HepG2 (cell line): ENCODE measurements around the gene ARHGAP26. TPM values are rescaled to one million over a fixed set of nuclear protein-coding genes. Genes with fewer than 3 reads are reported as not detected.

Experiments
- ATAC-seq: fragments of 200-7000 bp; cut with Tn5 transposase; 3 replicates; pipeline ENCODE4 v1.9.1; 2020; ENCODE audit warnings: mild to moderate bottlenecking, moderate library complexity
- BruUV-seq: library from RNA; stranded (reverse); fragments of 400-500 nt; replicated peaks from 2 replicates; lab custom pipeline; 2021; lab: Mats Ljungman, UMichigan
- CTCF ChIA-PET: fragments of 300-600 bp; formaldehyde crosslinking; extraction: SDS; loops from one replicate; lab custom pipeline; 2021; ENCODE audit warnings: low total read pairs, inconsistent platforms, low intra/inter-chr PET ratio; lab: Yijun Ruan, JAX
- POLR2A ChIA-PET: fragments of 350-600 bp; sonication (Branson Sonifier 250); formaldehyde crosslinking; loops from one replicate; lab custom pipeline; 2020; ENCODE audit warnings: antibody characterized with exemption, inconsistent platforms; lab: Yijun Ruan, JAX
- DNase-seq: peaks from one replicate; pipeline ENCODE4 v3.0.0-alpha.2; 2015; ENCODE audit warnings: low spot score
- FAIRE-seq: peaks from 3 replicates; lab custom pipeline; 2011; peaks lifted over from hg19 to GRCh38; lab: Jason Lieb, UNC
- H2AFZ ChIP-seq: one replicate; pipeline ENCODE4 v1.6.1; 2011; ENCODE audit warnings: low read length, inconsistent platforms
- H3K27ac ChIP-seq: fragments of 300-600 bp; 3 replicates; pipeline ENCODE4 v1.8.0; 2011; ENCODE audit warnings: mixed run types, mild to moderate bottlenecking, mixed read lengths, low read length, inconsistent platforms; ENCODE audit not compliant: insufficient read depth; ENCODE audit errors: extremely low read length
- H3K27me3 ChIP-seq, 2 experiments: fragments of 200-600 bp in 1 of 2; 2 replicates in 1 of 2; 3 replicates in 1 of 2; pipeline versions ENCODE4 v1.6.0 to v1.8.0; 2011; ENCODE audit warnings: low read length in 2 of 2, mild to moderate bottlenecking in 2 of 2, moderate library complexity in 2 of 2, inconsistent platforms in 1 of 2; ENCODE audit not compliant: insufficient read depth in 2 of 2, control insufficient read depth in 1 of 2
- H3K36me3 ChIP-seq, 2 experiments: fragments of 200-600 bp in 1 of 2; replicated peaks in 1 of 2; 2 replicates in 1 of 2; 3 replicates in 1 of 2; pipeline versions ENCODE4 v1.5.1 to v1.8.0; 2011; ENCODE audit warnings: low read length in 2 of 2, inconsistent platforms in 1 of 2; ENCODE audit not compliant: insufficient read depth in 2 of 2, control insufficient read depth in 1 of 2
- H3K4me1 ChIP-seq: 2 replicates; pipeline ENCODE4 v1.5.1; 2012; ENCODE audit warnings: low read length, inconsistent platforms; ENCODE audit not compliant: insufficient read depth
- H3K4me2 ChIP-seq: 2 replicates; pipeline ENCODE4 v1.6.0; 2011; ENCODE audit warnings: low read depth, low read length, inconsistent platforms
- H3K4me3 ChIP-seq, 3 experiments: fragments of 200-600 bp in 1 of 3; sonication (generic), shearing (Covaris generic) in 1 of 3; replicated peaks in 1 of 3; 2 replicates each; pipeline ENCODE4 v1.5.1; 2011 to 2016; ENCODE audit warnings: low read length in 3 of 3, inconsistent platforms in 2 of 3, low read depth in 2 of 3, mild to moderate bottlenecking in 2 of 3, control low read depth in 1 of 3, mixed read lengths in 1 of 3; ENCODE audit not compliant: insufficient read depth in 1 of 3
- H3K79me2 ChIP-seq: one replicate; pipeline ENCODE4 v1.6.1; 2011; ENCODE audit warnings: low read length, inconsistent platforms; ENCODE audit not compliant: insufficient read depth
- H3K9ac ChIP-seq: 2 replicates; pipeline ENCODE4 v1.6.0; 2011; ENCODE audit warnings: mild to moderate bottlenecking, low read depth, low read length, inconsistent platforms; ENCODE audit not compliant: insufficient read depth
- H3K9me3 ChIP-seq: 2 replicates; pipeline ENCODE4 v1.5.1; 2012; ENCODE audit warnings: mild to moderate bottlenecking, low read length
- H4K20me1 ChIP-seq: 2 replicates; pipeline ENCODE4 v1.6.0; 2011; ENCODE audit warnings: inconsistent platforms, mild to moderate bottlenecking, low read length, moderate library complexity; ENCODE audit not compliant: insufficient read depth
- EHMT2 ChIP-seq: fragments of 200-600 bp; sonication (generic); IDR thresholded peaks from 2 replicates; pipeline ENCODE4 v1.7.0; 2017; ENCODE audit warnings: antibody characterized with exemption, low read depth, low read length, borderline replicate concordance
- FOXA3 ChIP-seq: IDR thresholded peaks from 2 replicates; pipeline ENCODE4 v1.6.1; 2016; ENCODE audit warnings: missing genetic modification reagents, missing compliant biosample characterization
- FOXP1 ChIP-seq, 2 experiments: fragments of 450-650 bp in 1 of 2; IDR thresholded peaks; 2 replicates each; pipeline ENCODE4 v1.6.1; 2017 to 2018; ENCODE audit warnings: antibody characterized with exemption in 1 of 2
- MAFF ChIP-seq: IDR thresholded peaks from 2 replicates; pipeline ENCODE4 v1.6.1; 2011; ENCODE audit warnings: low read depth, low read length, improper control_type of control experiment
- NCOA5 ChIP-seq: sonication (generic); formaldehyde crosslinking; IDR thresholded peaks from 2 replicates; pipeline ENCODE4 v1.4.0; 2020; ENCODE audit warnings: missing genetic modification reagents
- NR2F6 ChIP-seq, 2 experiments: IDR thresholded peaks; 2 replicates each; pipeline ENCODE4 v1.6.1; 2016; ENCODE audit warnings: antibody characterized with exemption in 1 of 2, mild to moderate bottlenecking in 1 of 2
- SATB2 ChIP-seq: sonication (generic); formaldehyde crosslinking; IDR thresholded peaks from 2 replicates; pipeline ENCODE4 v1.5.0; 2020; ENCODE audit warnings: missing genetic modification reagents
- SOX13 ChIP-seq, 3 experiments: fragments of 450-650 bp in 1 of 3; sonication (generic) in 1 of 3; formaldehyde crosslinking in 1 of 3; IDR thresholded peaks in 2 of 3; conservative IDR thresholded peaks in 1 of 3; 2 replicates each; pipeline versions ENCODE4 v1.5.0 to v1.6.1; 2016 to 2020; ENCODE audit warnings: antibody characterized with exemption in 1 of 3, mild to moderate bottlenecking in 1 of 3, missing compliant biosample characterization in 1 of 3, missing genetic modification reagents in 1 of 3, moderate library complexity in 1 of 3
- ZNF850 ChIP-seq: sonication (generic); formaldehyde crosslinking; conservative IDR thresholded peaks from 2 replicates; pipeline ENCODE4 v1.9.0; 2021; ENCODE audit warnings: mild to moderate bottlenecking, missing genetic modification reagents
- WGBS: methylation state at CpG from one replicate; pipeline ENCODE4 v1.1.6; 2017; ENCODE audit warnings: low lambda C conversion rate; 5-methylcytosine and 5-hydroxymethylcytosine counted together
- in situ Hi-C: cut with HindIII; loops from 2 replicates; pipeline ENCODE4 v1.10.0; 2017; ENCODE audit warnings: low pct_unique_long_range_greater_than_20kb; ENCODE audit not compliant: extremely low pct_ligation_motif_present
- intact Hi-C: fragments of 100-400 bp; cut with micrococcal nuclease; formaldehyde crosslinking; loops from one replicate; pipeline ENCODE4 v1.10.0; 2022; ENCODE audit not compliant: unreplicated experiment
- polyA plus RNA-seq, 8 experiments: library from polyadenylated mRNA; depleted of rRNA in 3 of 8; stranded (reverse) in 7 of 8; unstranded in 1 of 8; fragments of >200 nt; fragmentation: Illumina TruSeq in 4 of 8; extraction: Trizol in 4 of 8; gene quantifications; 2 replicates each; pipeline versions ENCODE4 v1.2.1 to v1.2.3, GENCODE V29; 2011 to 2016; ENCODE audit warnings: low read depth in 4 of 8, missing spikeins in 1 of 8, mixed read lengths in 1 of 8; ENCODE audit not compliant: insufficient read depth in 1 of 8
- total RNA-seq, 5 experiments: library from RNA; depleted of rRNA; stranded (reverse); fragments of >200 nt; fragmentation: Illumina TruSeq; extraction: Trizol; gene quantifications; 2 replicates each; pipeline ENCODE4 v1.2.3, GENCODE V29; 2016; ENCODE audit warnings: low read depth in 1 of 5
- TF ChIP-seq, protein P1 (sequence below): sonication (generic); formaldehyde crosslinking; IDR thresholded peaks from 2 replicates; pipeline ENCODE4 v1.8.0; 2022; ENCODE audit warnings: mild to moderate bottlenecking, missing genetic modification reagents, borderline replicate concordance
- TF ChIP-seq, protein P2 (sequence below): sonication (generic); formaldehyde crosslinking; IDR thresholded peaks from 2 replicates; pipeline ENCODE4 v1.4.0; 2020; ENCODE audit warnings: missing genetic modification reagents
- TF ChIP-seq, protein P3 (sequence below), 2 experiments: fragments of 450-650 bp in 1 of 2; sonication (generic) in 1 of 2; formaldehyde crosslinking in 1 of 2; IDR thresholded peaks; 2 replicates each; pipeline versions ENCODE4 v1.6.1 to v1.8.0; 2016 to 2022; ENCODE audit warnings: antibody characterized with exemption in 1 of 2, mild to moderate bottlenecking in 1 of 2, missing genetic modification reagents in 1 of 2

The ARHGAP26 gene
- total and polyA plus RNA-seq, 2 of the 13 experiments (the other 11 are each of a cell fraction or from before 2014, with no cell fraction given): 9.6 to 18.2 TPM

DNA sequence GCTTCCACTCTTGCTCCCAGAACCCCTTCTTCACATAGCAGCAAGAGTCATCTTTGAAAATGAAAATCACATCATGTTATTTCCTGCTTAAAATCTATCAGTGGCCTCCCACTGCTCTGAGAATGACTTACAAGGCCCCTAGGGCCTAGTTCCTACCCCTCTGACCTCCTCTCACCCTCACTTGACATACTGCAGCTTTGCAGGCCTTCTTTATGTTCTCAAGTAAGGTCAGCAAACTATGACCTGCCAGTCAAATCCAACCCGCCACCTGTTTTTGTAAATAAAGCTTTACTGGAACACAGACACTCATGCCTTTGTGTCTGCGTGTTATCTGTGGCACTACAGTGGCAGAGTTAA lies 447.6 kb downstream of the ARHGAP26 start:
- H2AFZ ChIP-seq: no peak overlapping the region
- in situ Hi-C loops (no loop called here), intact Hi-C loops (no loop called here)
- ATAC-seq: no peak
- H3K36me3 ChIP-seq: peaks cover 5 to 6% of the 10 kb centered on the region in 2 experiments; a peak in 4 of 5 replicates
- no peak for DNase-seq
- H3K9ac ChIP-seq: no peak overlapping the region
- FAIRE-seq: no peak
- no peak overlapping the region for H3K27ac ChIP-seq
- H3K9me3 ChIP-seq: no peaks in the 10 kb centered on the region
- no peak overlapping the region for H3K4me2 ChIP-seq
- H3K4me1 ChIP-seq: peaks cover 26% of the 10 kb centered on the region
- no TSS peak for BruUV-seq
- H3K79me2 ChIP-seq: no peaks in the 10 kb centered on the region
- no peaks in the 10 kb centered on the region for H4K20me1 ChIP-seq
- WGBS: 66% methylated on average over 2 of the region's 2 CpGs
- no peaks in the 10 kb centered on the region for H3K27me3 ChIP-seq
- ChIA-PET POLR2A (no interaction called here), CTCF (no interaction called here)
- no peak overlapping the region for H3K4me3 ChIP-seq
- TF ChIP-seq FOXP1 (IDR thresholded peaks at IDR 0.05): no peak
- TF ChIP-seq FOXP1 (CRISPR knock-in tag; IDR thresholded peaks at IDR 0.05): 0 out of 2 replicates have a peak, but pooled peaks have one; percentile 10
- TF ChIP-seq, protein P1, sequence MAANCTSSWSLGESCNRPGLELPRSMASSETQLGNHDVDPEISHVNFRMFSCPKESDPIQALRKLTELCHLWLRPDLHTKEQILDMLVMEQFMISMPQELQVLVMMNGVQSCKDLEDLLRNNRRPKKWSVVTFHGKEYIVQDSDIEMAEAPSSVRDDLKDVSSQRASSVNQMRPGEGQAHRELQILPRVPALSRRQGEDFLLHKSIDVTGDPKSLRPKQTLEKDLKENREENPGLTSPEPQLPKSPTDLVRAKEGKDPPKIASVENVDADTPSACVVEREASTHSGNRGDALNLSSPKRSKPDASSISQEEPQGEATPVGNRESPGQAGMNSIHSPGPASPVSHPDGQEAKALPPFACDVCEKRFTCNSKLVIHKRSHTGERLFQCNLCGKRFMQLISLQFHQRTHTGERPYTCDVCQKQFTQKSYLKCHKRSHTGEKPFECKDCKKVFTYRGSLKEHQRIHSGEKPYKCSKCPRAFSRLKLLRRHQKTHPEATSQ: no peak
- no peak for TF ChIP-seq SOX13 (IDR thresholded peaks at IDR 0.05)
- peak in 1 of 2 experiments; percentile 38; a peak in 1 of 4 replicates for TF ChIP-seq SOX13 (CRISPR knock-in tag; conservative IDR thresholded peaks at IDR 0.05 in 1 of 2, IDR thresholded peaks at IDR 0.05 in 1 of 2)
- TF ChIP-seq NR2F6 (IDR thresholded peaks at IDR 0.05): peak; percentile 20; the same call in 1 of the 2 replicates
- TF ChIP-seq NR2F6 (CRISPR knock-in tag; IDR thresholded peaks at IDR 0.05): no peak
- 0 out of 2 replicates have a peak, but pooled peaks have one; percentile 41 for TF ChIP-seq FOXA3 (CRISPR knock-in tag)
- no peak for TF ChIP-seq EHMT2
- TF ChIP-seq SATB2 (CRISPR knock-in tag): no peak
- TF ChIP-seq NCOA5: no peak
- TF ChIP-seq, protein P2, sequence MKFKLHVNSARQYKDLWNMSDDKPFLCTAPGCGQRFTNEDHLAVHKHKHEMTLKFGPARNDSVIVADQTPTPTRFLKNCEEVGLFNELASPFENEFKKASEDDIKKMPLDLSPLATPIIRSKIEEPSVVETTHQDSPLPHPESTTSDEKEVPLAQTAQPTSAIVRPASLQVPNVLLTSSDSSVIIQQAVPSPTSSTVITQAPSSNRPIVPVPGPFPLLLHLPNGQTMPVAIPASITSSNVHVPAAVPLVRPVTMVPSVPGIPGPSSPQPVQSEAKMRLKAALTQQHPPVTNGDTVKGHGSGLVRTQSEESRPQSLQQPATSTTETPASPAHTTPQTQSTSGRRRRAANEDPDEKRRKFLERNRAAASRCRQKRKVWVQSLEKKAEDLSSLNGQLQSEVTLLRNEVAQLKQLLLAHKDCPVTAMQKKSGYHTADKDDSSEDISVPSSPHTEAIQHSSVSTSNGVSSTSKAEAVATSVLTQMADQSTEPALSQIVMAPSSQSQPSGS (CRISPR knock-in tag): no peak
- TF ChIP-seq, protein P3, sequence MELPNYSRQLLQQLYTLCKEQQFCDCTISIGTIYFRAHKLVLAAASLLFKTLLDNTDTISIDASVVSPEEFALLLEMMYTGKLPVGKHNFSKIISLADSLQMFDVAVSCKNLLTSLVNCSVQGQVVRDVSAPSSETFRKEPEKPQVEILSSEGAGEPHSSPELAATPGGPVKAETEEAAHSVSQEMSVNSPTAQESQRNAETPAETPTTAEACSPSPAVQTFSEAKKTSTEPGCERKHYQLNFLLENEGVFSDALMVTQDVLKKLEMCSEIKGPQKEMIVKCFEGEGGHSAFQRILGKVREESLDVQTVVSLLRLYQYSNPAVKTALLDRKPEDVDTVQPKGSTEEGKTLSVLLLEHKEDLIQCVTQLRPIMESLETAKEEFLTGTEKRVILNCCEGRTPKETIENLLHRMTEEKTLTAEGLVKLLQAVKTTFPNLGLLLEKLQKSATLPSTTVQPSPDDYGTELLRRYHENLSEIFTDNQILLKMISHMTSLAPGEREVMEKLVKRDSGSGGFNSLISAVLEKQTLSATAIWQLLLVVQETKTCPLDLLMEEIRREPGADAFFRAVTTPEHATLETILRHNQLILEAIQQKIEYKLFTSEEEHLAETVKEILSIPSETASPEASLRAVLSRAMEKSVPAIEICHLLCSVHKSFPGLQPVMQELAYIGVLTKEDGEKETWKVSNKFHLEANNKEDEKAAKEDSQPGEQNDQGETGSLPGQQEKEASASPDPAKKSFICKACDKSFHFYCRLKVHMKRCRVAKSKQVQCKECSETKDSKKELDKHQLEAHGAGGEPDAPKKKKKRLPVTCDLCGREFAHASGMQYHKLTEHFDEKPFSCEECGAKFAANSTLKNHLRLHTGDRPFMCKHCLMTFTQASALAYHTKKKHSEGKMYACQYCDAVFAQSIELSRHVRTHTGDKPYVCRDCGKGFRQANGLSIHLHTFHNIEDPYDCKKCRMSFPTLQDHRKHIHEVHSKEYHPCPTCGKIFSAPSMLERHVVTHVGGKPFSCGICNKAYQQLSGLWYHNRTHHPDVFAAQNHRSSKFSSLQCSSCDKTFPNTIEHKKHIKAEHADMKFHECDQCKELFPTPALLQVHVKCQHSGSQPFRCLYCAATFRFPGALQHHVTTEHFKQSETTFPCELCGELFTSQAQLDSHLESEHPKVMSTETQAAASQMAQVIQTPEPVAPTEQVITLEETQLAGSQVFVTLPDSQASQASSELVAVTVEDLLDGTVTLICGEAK (IDR thresholded peaks at IDR 0.05): no peak; the same call in 1 of the 2 replicates
- TF ChIP-seq, protein P3 (CRISPR knock-in tag; IDR thresholded peaks at IDR 0.05): peak; percentile 83
- no peak for TF ChIP-seq MAFF
- TF ChIP-seq ZNF850 (CRISPR knock-in tag): no peak
